Erythroblast (primary cell): ENCODE results near the gene EPB41L4B.

Experiments used
- GATA1 ChIP-seq: IDR thresholded peaks from 2 replicates; pipeline ENCODE4 v1.6.1; 2011; ENCODE audit warnings: low read depth, mild to moderate bottlenecking, control low read depth, low read length, moderate library complexity
- POLR2A ChIP-seq: IDR thresholded peaks from 2 replicates; pipeline ENCODE4 v1.6.1; 2011; ENCODE audit warnings: mild to moderate bottlenecking, low read length

- TF ChIP-seq POLR2A (no peak), GATA1 (no peak)
These were observed 13.2 kb downstream of the EPB41L4B start for GRCh38 chr9:109307380-109308240.
